ENCODE results near the gene B4GALT2. TPM values are rescaled to one million over a fixed set of nuclear protein-coding genes. Genes with fewer than 3 reads are reported as not detected.
A peak's percentile ranks its signal among the peaks of the same experiment; 100 is the strongest.

The B4GALT2 gene
- total RNA-seq, 4 donors from 2014 or later: 21.4 to 51.4 (median 41.0) TPM

DNA sequence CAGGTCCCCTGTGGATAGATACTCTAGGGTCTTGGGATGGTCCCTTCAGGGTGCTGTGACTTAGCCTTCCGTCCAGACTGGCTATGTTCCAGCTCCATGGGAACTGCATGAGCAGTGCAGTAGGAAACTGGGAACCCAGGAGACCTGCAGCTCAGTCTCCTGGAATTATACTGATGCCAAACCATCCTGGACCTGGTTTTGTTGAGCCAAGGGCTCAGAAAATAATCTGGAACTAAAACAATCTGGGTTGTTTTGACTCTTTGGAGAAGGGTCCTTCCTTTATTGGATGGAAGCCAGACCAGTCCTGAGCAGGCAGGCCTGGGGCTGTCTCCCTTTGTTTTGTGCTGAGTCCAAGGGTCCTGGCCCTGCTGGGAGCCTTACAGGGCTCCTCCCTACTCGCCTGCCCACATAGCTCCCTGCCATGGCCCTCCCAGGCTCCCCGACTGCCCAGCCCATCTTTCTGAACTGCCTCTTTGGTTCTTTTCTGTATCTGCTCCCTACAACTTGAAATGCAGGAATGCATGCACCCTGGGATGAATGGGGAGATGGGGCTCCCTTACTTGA is 31.1 kb upstream of the B4GALT2 start:
- Histone ChIP-seq H3K4me3 (peak overlapping the region; percentile 87), H3K27ac (no peak overlapping the region), H3K27me3 (no peaks in the 10 kb centered on the region), H3K36me3 (peaks cover 8% of the 10 kb centered on the region), H3K4me1 (peaks cover 39% of the 10 kb centered on the region), H3K9me3 (no peaks in the 10 kb centered on the region)
- no peak for DNase-seq (ENCODE audit: low spot score in 2 of 2)
- no peak for TF ChIP-seq POLR2AphosphoS5 (IDR thresholded peaks at IDR 0.05)
- TF ChIP-seq, protein P1, sequence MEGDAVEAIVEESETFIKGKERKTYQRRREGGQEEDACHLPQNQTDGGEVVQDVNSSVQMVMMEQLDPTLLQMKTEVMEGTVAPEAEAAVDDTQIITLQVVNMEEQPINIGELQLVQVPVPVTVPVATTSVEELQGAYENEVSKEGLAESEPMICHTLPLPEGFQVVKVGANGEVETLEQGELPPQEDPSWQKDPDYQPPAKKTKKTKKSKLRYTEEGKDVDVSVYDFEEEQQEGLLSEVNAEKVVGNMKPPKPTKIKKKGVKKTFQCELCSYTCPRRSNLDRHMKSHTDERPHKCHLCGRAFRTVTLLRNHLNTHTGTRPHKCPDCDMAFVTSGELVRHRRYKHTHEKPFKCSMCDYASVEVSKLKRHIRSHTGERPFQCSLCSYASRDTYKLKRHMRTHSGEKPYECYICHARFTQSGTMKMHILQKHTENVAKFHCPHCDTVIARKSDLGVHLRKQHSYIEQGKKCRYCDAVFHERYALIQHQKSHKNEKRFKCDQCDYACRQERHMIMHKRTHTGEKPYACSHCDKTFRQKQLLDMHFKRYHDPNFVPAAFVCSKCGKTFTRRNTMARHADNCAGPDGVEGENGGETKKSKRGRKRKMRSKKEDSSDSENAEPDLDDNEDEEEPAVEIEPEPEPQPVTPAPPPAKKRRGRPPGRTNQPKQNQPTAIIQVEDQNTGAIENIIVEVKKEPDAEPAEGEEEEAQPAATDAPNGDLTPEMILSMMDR (IDR thresholded peaks at IDR 0.05): no peak
- TF ChIP-seq EP300 (IDR thresholded peaks at IDR 0.05): no peak
- no peak for TF ChIP-seq POLR2A (IDR thresholded peaks at IDR 0.05)
- 17% methylated on average over 3 of the region's 3 CpGs for WGBS

DNA sequence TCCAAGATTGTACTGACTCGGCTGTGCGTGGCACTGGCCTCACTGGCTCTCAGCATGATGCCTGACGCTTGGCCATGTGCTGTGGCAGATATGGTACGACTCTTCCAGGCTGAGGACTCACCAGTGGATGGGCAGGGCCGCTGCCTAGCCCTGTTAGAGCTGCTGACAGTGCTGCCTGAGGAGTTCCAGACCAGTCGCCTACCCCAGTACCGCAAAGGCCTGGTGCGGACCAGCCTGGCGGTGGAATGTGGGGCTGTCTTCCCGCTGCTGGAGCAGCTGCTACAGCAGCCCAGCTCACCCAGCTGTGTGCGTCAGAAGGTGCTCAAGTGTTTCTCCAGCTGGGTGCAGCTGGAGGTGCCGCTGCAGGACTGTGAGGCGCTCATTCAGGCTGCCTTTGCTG is 29.3 kb upstream of the B4GALT2 start:
- no peak overlapping the region for H3K27ac ChIP-seq
- no peak for DNase-seq (ENCODE audit: low spot score in 2 of 2)
- 100% methylated on average over 2 of the region's 13 CpGs for WGBS
- TF ChIP-seq POLR2A (IDR thresholded peaks at IDR 0.05) (no peak), EP300 (IDR thresholded peaks at IDR 0.05) (no peak), POLR2AphosphoS5 (IDR thresholded peaks at IDR 0.05) (no peak)
- TF ChIP-seq, protein P1 (IDR thresholded peaks at IDR 0.05): no peak
- H3K4me3 ChIP-seq: no peak overlapping the region
- no peaks in the 10 kb centered on the region for H3K27me3 ChIP-seq
- peaks cover 8% of the 10 kb centered on the region for H3K36me3 ChIP-seq
- H3K4me1 ChIP-seq: peaks cover 39% of the 10 kb centered on the region
- no peaks in the 10 kb centered on the region for H3K9me3 ChIP-seq

DNA sequence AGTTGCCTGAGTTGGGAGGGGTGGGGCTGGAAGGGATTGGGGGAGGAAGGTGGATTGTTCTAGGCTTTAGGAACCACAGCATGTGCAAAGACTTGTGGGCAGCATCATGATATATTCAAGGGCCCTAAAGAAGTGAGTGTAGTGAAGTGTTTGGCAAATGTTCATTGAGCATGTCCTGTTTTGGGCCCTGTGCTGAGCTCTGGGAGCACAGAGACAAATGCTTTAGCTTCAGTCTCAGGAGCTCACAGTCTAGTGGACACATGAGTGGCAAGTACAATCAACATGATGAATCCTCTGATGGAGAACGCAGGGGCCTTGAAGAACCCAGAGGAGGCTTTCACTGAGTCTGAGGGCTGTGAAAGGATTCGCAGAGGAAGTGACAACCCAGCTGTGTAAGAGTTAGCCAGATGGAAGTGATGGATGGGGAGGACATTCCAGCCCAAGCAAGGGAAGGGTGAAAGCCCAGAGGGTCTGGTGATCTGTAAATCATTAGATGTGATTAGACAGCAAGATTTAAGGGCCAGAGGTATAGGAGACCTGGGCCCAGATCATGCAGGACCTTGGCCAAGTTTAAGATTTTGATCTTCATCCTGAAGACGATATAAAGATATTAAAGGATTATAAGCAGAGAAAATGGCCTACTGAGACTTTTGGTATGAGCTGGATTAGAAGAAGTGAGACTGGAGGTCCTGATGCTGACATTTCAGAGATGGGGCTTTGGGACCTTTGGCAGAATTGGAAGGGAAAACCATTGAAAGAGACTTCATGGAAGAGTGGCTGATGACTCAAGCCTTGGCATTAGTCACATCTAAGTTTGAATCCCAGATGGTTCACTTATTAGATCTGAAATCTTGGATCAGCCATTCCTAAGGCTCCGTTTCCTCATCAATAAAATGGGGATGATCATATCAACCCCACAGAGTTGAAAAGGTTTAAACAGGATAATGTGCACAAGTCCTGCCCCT is 27.7 kb upstream of the B4GALT2 start:
- DNase-seq (ENCODE audit: low spot score in 2 of 2): no peak
- Histone ChIP-seq H3K9me3 (no peaks in the 10 kb centered on the region), H3K36me3 (peaks cover 11% of the 10 kb centered on the region), H3K27me3 (no peaks in the 10 kb centered on the region), H3K4me3 (no peak overlapping the region), H3K27ac (no peak overlapping the region), H3K4me1 (peaks cover 25% of the 10 kb centered on the region)
- no peak for TF ChIP-seq EP300 (IDR thresholded peaks at IDR 0.05)
- TF ChIP-seq POLR2A (IDR thresholded peaks at IDR 0.05): no peak
- TF ChIP-seq, protein P1 (IDR thresholded peaks at IDR 0.05): no peak
- 87% methylated on average over 4 of the region's 4 CpGs for WGBS

DNA sequence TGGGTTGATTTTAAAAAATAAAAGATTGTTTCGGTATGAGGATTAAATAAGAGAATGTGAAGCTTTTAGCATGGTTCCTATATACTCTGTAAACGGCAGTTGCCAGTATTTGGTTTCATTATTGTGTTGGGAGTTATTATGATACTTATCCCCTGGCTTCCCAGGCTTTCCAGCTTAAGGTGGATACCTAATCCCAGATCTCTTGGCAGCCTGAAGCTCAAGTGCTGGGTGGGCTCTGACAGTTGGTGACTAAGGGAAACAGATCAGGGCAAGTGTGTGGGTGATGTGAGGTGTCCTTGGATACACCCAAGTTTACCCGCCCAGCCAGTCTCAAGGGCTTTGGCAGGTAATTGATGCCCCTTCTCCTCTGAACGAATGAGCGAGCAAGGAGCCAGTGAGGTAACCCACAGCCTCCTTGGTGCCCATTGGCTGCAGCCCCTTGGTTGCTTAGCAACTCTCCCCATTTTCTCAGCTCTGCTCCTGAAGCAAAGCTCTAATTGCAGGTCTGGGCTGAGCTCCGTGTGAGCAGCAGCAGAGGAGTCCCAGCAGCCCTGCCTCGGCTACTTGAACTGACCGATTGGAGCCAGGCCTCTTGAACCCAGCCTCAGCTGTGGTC is 26.2 kb upstream of the B4GALT2 start:
- H3K9me3 ChIP-seq: no peaks in the 10 kb centered on the region
- H3K4me3 ChIP-seq: no peak overlapping the region
- peaks cover 14% of the 10 kb centered on the region for H3K4me1 ChIP-seq
- H3K36me3 ChIP-seq: peaks cover 25% of the 10 kb centered on the region
- WGBS: 73% methylated on average over 6 of the region's 8 CpGs
- H3K27me3 ChIP-seq: no peaks in the 10 kb centered on the region
- no peak for DNase-seq (ENCODE audit: low spot score in 2 of 2)
- no peak overlapping the region for H3K27ac ChIP-seq
- TF ChIP-seq POLR2A (IDR thresholded peaks at IDR 0.05) (no peak), POLR2AphosphoS5 (IDR thresholded peaks at IDR 0.05) (no peak), EP300 (IDR thresholded peaks at IDR 0.05) (no peak)
- TF ChIP-seq, protein P1 (IDR thresholded peaks at IDR 0.05): no peak

DNA sequence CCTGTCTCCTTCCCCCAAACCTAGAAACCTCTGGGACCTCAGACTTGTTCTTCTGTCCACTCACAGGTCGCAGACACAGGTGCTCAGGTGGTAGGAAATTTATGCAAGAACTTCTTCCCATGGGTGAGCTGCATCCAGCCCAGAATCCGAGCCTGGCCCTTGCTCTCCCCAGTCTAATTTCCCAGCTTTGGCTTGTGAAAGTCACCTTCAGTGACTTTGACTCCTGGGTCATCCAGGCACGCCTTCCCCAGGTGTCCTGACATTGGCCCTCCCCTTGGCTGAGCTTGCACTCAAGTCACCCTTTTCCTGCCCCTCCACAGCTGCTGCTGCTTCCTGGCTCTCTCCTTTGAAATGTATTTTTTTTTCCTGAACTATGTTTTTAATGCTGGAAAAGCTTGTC is 25.6 kb upstream of the B4GALT2 start:
- 72% methylated on average over 3 of the region's 3 CpGs for WGBS
- Histone ChIP-seq H3K4me1 (peaks cover 9% of the 10 kb centered on the region), H3K36me3 (peaks cover 30% of the 10 kb centered on the region), H3K4me3 (no peak overlapping the region), H3K9me3 (no peaks in the 10 kb centered on the region), H3K27ac (no peak overlapping the region), H3K27me3 (no peaks in the 10 kb centered on the region)
- no peak for TF ChIP-seq POLR2AphosphoS5 (IDR thresholded peaks at IDR 0.05)
- TF ChIP-seq, protein P1 (IDR thresholded peaks at IDR 0.05): no peak
- no peak for TF ChIP-seq POLR2A (IDR thresholded peaks at IDR 0.05)
- TF ChIP-seq EP300 (IDR thresholded peaks at IDR 0.05): no peak
- DNase-seq (ENCODE audit: low spot score in 2 of 2): no peak
